H1 (cell line): ENCODE results near the gene FRY. TPM values are rescaled to one million over a fixed set of nuclear protein-coding genes. Genes with fewer than 3 reads are reported as not detected.

ENCODE experiments used
- NRF1 ChIP-seq: IDR thresholded peaks from 2 replicates; pipeline ENCODE4 v1.6.1; 2011; ENCODE audit warnings: mild to moderate bottlenecking, low read depth, low read length, improper control_type of control experiment
- polyA plus RNA-seq, 7 experiments: library from polyadenylated mRNA; depleted of rRNA in 3 of 7; stranded (reverse) in 5 of 7; unstranded in 2 of 7; fragments of >200 nt in 5 of 7; fragments of 200-250 nt in 2 of 7; gene quantifications; 1 replicate in 5 of 7; 2 replicates in 1 of 7; 4 replicates in 1 of 7; pipeline versions ENCODE4 v1.2.1 to v1.2.3, GENCODE V29; 2011 to 2013; ENCODE audit warnings: missing spikeins in 2 of 7, mixed read lengths in 2 of 7
- total RNA-seq: library from RNA; stranded (reverse); fragmentation: NEBNext Ultra II Directional; extraction: Animal tissue kit (Norgen Biotek cat#: 25700); gene quantifications from 2 replicates; pipeline ENCODE4 v1.2.1, GENCODE V29; 2021

The FRY gene
- total and polyA plus RNA-seq, 2 of the 8 experiments (the other 6 are each of a cell fraction or from before 2014, with no cell fraction given) = 4.3 to 9.2 TPM

DNA sequence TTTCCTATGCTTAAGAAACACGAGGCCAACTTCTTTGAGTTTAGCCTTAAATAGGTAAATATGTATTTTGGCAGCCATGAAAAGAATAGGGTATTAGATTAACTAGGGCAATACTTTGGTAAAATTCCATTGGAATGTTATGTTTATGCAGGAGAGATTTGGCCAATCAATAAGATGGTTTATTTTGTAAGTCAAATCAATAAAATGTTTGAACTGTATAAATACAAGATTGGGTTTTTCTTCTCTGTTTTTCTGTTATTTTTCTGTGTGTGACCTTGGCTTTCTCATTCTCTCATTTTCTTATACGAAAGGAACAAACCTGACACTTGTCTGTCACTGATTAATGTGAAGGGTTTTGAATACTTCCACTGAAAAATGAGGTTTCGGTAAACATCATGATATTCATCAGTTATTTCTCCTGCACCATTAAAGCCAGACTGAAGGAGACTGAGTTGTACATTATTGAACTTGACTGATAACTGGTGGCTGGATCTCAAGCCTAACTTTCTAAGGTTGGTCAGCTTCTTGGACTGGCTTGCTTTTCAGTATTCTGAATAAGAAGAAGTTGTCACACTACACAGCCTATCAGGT lies 8.6 kb downstream of the FRY start (continued):
- TF ChIP-seq NRF1 = no peak
